HepG2 (cell line): ENCODE data around the gene LTA. TPM values are rescaled to one million over a fixed set of nuclear protein-coding genes. Genes with fewer than 3 reads are reported as not detected.

Experiments used
- BHLHE40 ChIP-seq: IDR thresholded peaks from 2 replicates; pipeline ENCODE4 v1.6.1; 2011; ENCODE audit warnings: low read length, improper control_type of control experiment
- EED ChIP-seq: sonication (generic); formaldehyde crosslinking; IDR thresholded peaks from 2 replicates; pipeline ENCODE4 v1.5.0; 2020; ENCODE audit warnings: mild to moderate bottlenecking, missing genetic modification reagents
- ELK4 ChIP-seq: sonication (generic); formaldehyde crosslinking; IDR thresholded peaks from 2 replicates; pipeline ENCODE4 v1.9.0; 2021; ENCODE audit warnings: missing genetic modification reagents, borderline replicate concordance
- FOSL2 ChIP-seq: sonication (generic); formaldehyde crosslinking; IDR thresholded peaks from 2 replicates; pipeline ENCODE4 v1.4.0; 2020; ENCODE audit warnings: missing genetic modification reagents
- HNRNPK ChIP-seq: fragments of 200-400 bp; formaldehyde crosslinking; IDR thresholded peaks from 2 replicates; pipeline ENCODE4 v1.6.1; 2018; ENCODE audit warnings: low read length, low read depth, moderate library complexity, mild to moderate bottlenecking; ENCODE audit not compliant: poor library complexity, severe bottlenecking
- IKZF4 ChIP-seq: sonication (generic); formaldehyde crosslinking; IDR thresholded peaks from 2 replicates; pipeline ENCODE4 v1.5.1; 2020; ENCODE audit warnings: borderline replicate concordance, mild to moderate bottlenecking, low read depth, missing genetic modification reagents; ENCODE audit errors: not compliant biosample characterization
- MED13 ChIP-seq: sonication (generic); formaldehyde crosslinking; IDR thresholded peaks from 2 replicates; pipeline ENCODE4 v1.5.0; 2020; ENCODE audit warnings: missing genetic modification reagents
- MED8 ChIP-seq: sonication (generic); formaldehyde crosslinking; IDR thresholded peaks from 2 replicates; pipeline ENCODE4 v1.8.1; 2023; ENCODE audit warnings: mild to moderate bottlenecking, missing genetic modification reagents; ENCODE audit not compliant: insufficient replicate concordance
- NCOA5 ChIP-seq: sonication (generic); formaldehyde crosslinking; IDR thresholded peaks from 2 replicates; pipeline ENCODE4 v1.4.0; 2020; ENCODE audit warnings: missing genetic modification reagents
- NFIC ChIP-seq: IDR thresholded peaks from 2 replicates; pipeline ENCODE4 v1.6.1; 2012; ENCODE audit warnings: mild to moderate bottlenecking, low read length, inconsistent platforms
- NONO ChIP-seq, 2 experiments: fragments of 450-650 bp in 1 of 2; sonication (generic) in 1 of 2; formaldehyde crosslinking in 1 of 2; IDR thresholded peaks in 1 of 2; conservative IDR thresholded peaks in 1 of 2; 2 replicates each; pipeline versions ENCODE4 v1.6.1 to v1.8.0; 2017 to 2022; ENCODE audit warnings: mild to moderate bottlenecking in 1 of 2, missing genetic modification reagents in 1 of 2, moderate library complexity in 1 of 2
- NR2F6 ChIP-seq, 2 experiments: IDR thresholded peaks; 2 replicates each; pipeline ENCODE4 v1.6.1; 2016; ENCODE audit warnings: antibody characterized with exemption in 1 of 2, mild to moderate bottlenecking in 1 of 2
- PHF5A ChIP-seq: IDR thresholded peaks from one replicate; pipeline ENCODE4 v1.6.1; 2018; ENCODE audit warnings: low read depth, missing genetic modification reagents; ENCODE audit not compliant: unreplicated experiment
- POLR2A ChIP-seq, 2 experiments: IDR thresholded peaks; 2 replicates each; pipeline ENCODE4 v1.6.1; 2011; ENCODE audit warnings: low read depth in 2 of 2, low read length in 2 of 2, mild to moderate bottlenecking in 1 of 2, moderate library complexity in 1 of 2; ENCODE audit not compliant: insufficient read depth in 1 of 2
- TEAD2 ChIP-seq: sonication (generic); formaldehyde crosslinking; IDR thresholded peaks from 2 replicates; pipeline ENCODE4 v1.9.0; 2021; ENCODE audit warnings: missing genetic modification reagents
- TGIF2 ChIP-seq: IDR thresholded peaks from 2 replicates; pipeline ENCODE4 v1.6.1; 2016; ENCODE audit warnings: control low read depth, missing compliant biosample characterization
- ZBTB7A ChIP-seq: sonication (generic); formaldehyde crosslinking; IDR thresholded peaks from 2 replicates; pipeline ENCODE4 v1.8.0; 2022; ENCODE audit warnings: mild to moderate bottlenecking, missing genetic modification reagents
- ZFP36L1 ChIP-seq: sonication (generic); formaldehyde crosslinking; IDR thresholded peaks from 2 replicates; pipeline ENCODE4 v1.8.0; 2022; ENCODE audit warnings: mild to moderate bottlenecking, missing genetic modification reagents, moderate library complexity
- ZNF274 ChIP-seq: sonication (generic); formaldehyde crosslinking; IDR thresholded peaks from 2 replicates; pipeline ENCODE4 v1.5.1; 2020; ENCODE audit warnings: mild to moderate bottlenecking, missing genetic modification reagents
- ZNF3 ChIP-seq: IDR thresholded peaks from 2 replicates; pipeline ENCODE4 v1.7.0; 2017; ENCODE audit warnings: inconsistent platforms
- ZNF563 ChIP-seq: sonication (generic); formaldehyde crosslinking; IDR thresholded peaks from 2 replicates; pipeline ENCODE4 v1.8.0; 2022; ENCODE audit warnings: mild to moderate bottlenecking, moderate library complexity, missing genetic modification reagents
- ZSCAN12 ChIP-seq: sonication (generic); formaldehyde crosslinking; IDR thresholded peaks from 2 replicates; pipeline ENCODE4 v1.9.0; 2021; ENCODE audit warnings: mild to moderate bottlenecking, missing genetic modification reagents
- ZXDC ChIP-seq: sonication (generic); formaldehyde crosslinking; IDR thresholded peaks from 2 replicates; pipeline ENCODE4 v1.5.0; 2020; ENCODE audit warnings: mild to moderate bottlenecking, missing genetic modification reagents
- polyA plus RNA-seq, 8 experiments: library from polyadenylated mRNA; depleted of rRNA in 3 of 8; stranded (reverse) in 7 of 8; unstranded in 1 of 8; fragments of >200 nt; fragmentation: Illumina TruSeq in 4 of 8; extraction: Trizol in 4 of 8; gene quantifications; 2 replicates each; pipeline versions ENCODE4 v1.2.1 to v1.2.3, GENCODE V29; 2011 to 2016; ENCODE audit warnings: low read depth in 4 of 8, missing spikeins in 1 of 8, mixed read lengths in 1 of 8; ENCODE audit not compliant: insufficient read depth in 1 of 8
- total RNA-seq, 5 experiments: library from RNA; depleted of rRNA; stranded (reverse); fragments of >200 nt; fragmentation: Illumina TruSeq; extraction: Trizol; gene quantifications; 2 replicates each; pipeline ENCODE4 v1.2.3, GENCODE V29; 2016; ENCODE audit warnings: low read depth in 1 of 5
- TF ChIP-seq, protein P1 (sequence below): sonication (generic); formaldehyde crosslinking; conservative IDR thresholded peaks from 2 replicates; pipeline ENCODE4 v1.4.0; 2020; ENCODE audit warnings: missing genetic modification reagents

LTA gene
- total and polyA plus RNA-seq, 2 of the 13 experiments (the other 11 are each of a cell fraction or from before 2014, with no cell fraction given): 0.09 TPM; not detected in 1

GRCh38 chr6:31529329-31530150, 42.5 kb upstream of the LTA start (continued):
- TF ChIP-seq IKZF4: no peak
- TF ChIP-seq POLR2A (IDR thresholded peaks at IDR 0.05; ENCODE audit: insufficient read depth in 1 of 2, low read depth in 2 of 2, low read length in 2 of 2): peak in 1 of 2 experiments; percentile 61; a peak in 1 of 4 replicates
- TF ChIP-seq NONO (IDR thresholded peaks at IDR 0.05): no peak
- 0 out of 2 replicates have a peak, but pooled peaks have one; percentile 43 for TF ChIP-seq NONO (CRISPR knock-in tag; conservative IDR thresholded peaks at IDR 0.05)
- TF ChIP-seq PHF5A (CRISPR knock-in tag): peak; percentile 68
- 0 out of 2 replicates have a peak, but pooled peaks have one; percentile 64 for TF ChIP-seq MED13
- TF ChIP-seq FOSL2: no peak
- 0 out of 2 replicates have a peak, but pooled peaks have one; percentile 41 for TF ChIP-seq NFIC
- TF ChIP-seq ZNF274 (CRISPR knock-in tag): no peak
- TF ChIP-seq MED8 (CRISPR knock-in tag): no peak
- no peak for TF ChIP-seq BHLHE40
- TF ChIP-seq ZSCAN12 (CRISPR knock-in tag): 0 out of 2 replicates have a peak, but pooled peaks have one; percentile 59
- no peak for TF ChIP-seq NR2F6 (IDR thresholded peaks at IDR 0.05)
- peak; percentile 33; the same call in 1 of the 2 replicates for TF ChIP-seq NR2F6 (CRISPR knock-in tag; IDR thresholded peaks at IDR 0.05)
- TF ChIP-seq ELK4 (CRISPR knock-in tag): no peak
- 0 out of 2 replicates have a peak, but pooled peaks have one; percentile 60 for TF ChIP-seq ZXDC (CRISPR knock-in tag)
- 0 out of 2 replicates have a peak, but pooled peaks have one; percentile 79 for TF ChIP-seq ZNF563 (CRISPR knock-in tag)
- 0 out of 2 replicates have a peak, but pooled peaks have one; percentile 19 for TF ChIP-seq EED (CRISPR knock-in tag)
- 0 out of 2 replicates have a peak, but pooled peaks have one; percentile 55 for TF ChIP-seq TGIF2
- TF ChIP-seq NCOA5 (CRISPR knock-in tag): 0 out of 2 replicates have a peak, but pooled peaks have one; percentile 56
- TF ChIP-seq TEAD2 (CRISPR knock-in tag): 0 out of 2 replicates have a peak, but pooled peaks have one; percentile 47
- TF ChIP-seq ZBTB7A (CRISPR knock-in tag): no peak; the same call in 1 of the 2 replicates
- no peak for TF ChIP-seq ZNF3 (CRISPR knock-in tag)
- TF ChIP-seq, protein P1, sequence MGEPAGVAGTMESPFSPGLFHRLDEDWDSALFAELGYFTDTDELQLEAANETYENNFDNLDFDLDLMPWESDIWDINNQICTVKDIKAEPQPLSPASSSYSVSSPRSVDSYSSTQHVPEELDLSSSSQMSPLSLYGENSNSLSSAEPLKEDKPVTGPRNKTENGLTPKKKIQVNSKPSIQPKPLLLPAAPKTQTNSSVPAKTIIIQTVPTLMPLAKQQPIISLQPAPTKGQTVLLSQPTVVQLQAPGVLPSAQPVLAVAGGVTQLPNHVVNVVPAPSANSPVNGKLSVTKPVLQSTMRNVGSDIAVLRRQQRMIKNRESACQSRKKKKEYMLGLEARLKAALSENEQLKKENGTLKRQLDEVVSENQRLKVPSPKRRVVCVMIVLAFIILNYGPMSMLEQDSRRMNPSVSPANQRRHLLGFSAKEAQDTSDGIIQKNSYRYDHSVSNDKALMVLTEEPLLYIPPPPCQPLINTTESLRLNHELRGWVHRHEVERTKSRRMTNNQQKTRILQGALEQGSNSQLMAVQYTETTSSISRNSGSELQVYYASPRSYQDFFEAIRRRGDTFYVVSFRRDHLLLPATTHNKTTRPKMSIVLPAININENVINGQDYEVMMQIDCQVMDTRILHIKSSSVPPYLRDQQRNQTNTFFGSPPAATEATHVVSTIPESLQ: no peak
- 0 out of 2 replicates have a peak, but pooled peaks have one; percentile 19 for TF ChIP-seq ZFP36L1
- TF ChIP-seq HNRNPK: peak; percentile 5
